Lower lobe of right lung (tissue), 2 donors: ENCODE results near the gene COPS2. TPM values are rescaled to one million over a fixed set of nuclear protein-coding genes. Genes with fewer than 3 reads are reported as not detected.
"Not testable (repeated sequence)": the region's sequence is repeated elsewhere in the genome, so short reads cannot be mapped to it uniquely, and the experiment has no call there.

Experiments used
- ATAC-seq, 2 donors: fragments of 200-7000 bp; cut with Tn5 transposase; one replicate each; pipeline ENCODE4 v1.9.1; 2020 to 2022; ENCODE audit warnings: mild to moderate bottlenecking in 2 of 2, moderate library complexity in 2 of 2
- DNase-seq: peaks from one replicate; pipeline ENCODE4 v3.0.0-alpha.2; 2020
- H3K27ac ChIP-seq: fragments of 200-600 bp; one replicate; pipeline ENCODE4 v1.8.0; 2022
- H3K27me3 ChIP-seq: fragments of 200-600 bp; one replicate; pipeline ENCODE4 v1.8.0; 2022; ENCODE audit warnings: low read depth
- H3K36me3 ChIP-seq: fragments of 200-600 bp; one replicate; pipeline ENCODE4 v1.8.0; 2022; ENCODE audit warnings: mild to moderate bottlenecking
- H3K4me1 ChIP-seq: fragments of 200-600 bp; one replicate; pipeline ENCODE4 v1.8.0; 2022
- H3K4me3 ChIP-seq: fragments of 200-600 bp; one replicate; pipeline ENCODE4 v1.8.0; 2022; ENCODE audit warnings: mild to moderate bottlenecking
- H3K9me3 ChIP-seq: fragments of 200-600 bp; one replicate; pipeline ENCODE4 v1.8.0; 2022
- CTCF ChIP-seq: fragments of 200-600 bp; IDR thresholded peaks from one replicate; pipeline ENCODE4 v1.8.0; 2022; ENCODE audit warnings: antibody characterized with exemption, mild to moderate bottlenecking
- intact Hi-C: fragments of 100-400 bp; cut with DNase I; formaldehyde crosslinking; loops from one replicate; pipeline ENCODE4 v1.11.0; 2022
- microRNA-seq: library from miRNA; unstranded; fragments of <30 nt; microRNA quantifications from one replicate; pipeline ENCODE4 v1.2.0, GENCODE V29; 2020; ENCODE audit warnings: borderline number of aligned reads
- total RNA-seq: library from RNA; stranded (reverse); fragmentation: NEBNext Ultra II Directional; extraction: Animal tissue kit (Norgen Biotek cat#: 25700); gene quantifications from one replicate; pipeline ENCODE4 v1.2.1, GENCODE V29; 2021
- donor health status: DM: no; HTN: yes; CAD: no; lungs with severe emphysema.

The COPS2 gene
- total RNA-seq, 1 donor from 2014 or later: 55.6 TPM

DNA sequence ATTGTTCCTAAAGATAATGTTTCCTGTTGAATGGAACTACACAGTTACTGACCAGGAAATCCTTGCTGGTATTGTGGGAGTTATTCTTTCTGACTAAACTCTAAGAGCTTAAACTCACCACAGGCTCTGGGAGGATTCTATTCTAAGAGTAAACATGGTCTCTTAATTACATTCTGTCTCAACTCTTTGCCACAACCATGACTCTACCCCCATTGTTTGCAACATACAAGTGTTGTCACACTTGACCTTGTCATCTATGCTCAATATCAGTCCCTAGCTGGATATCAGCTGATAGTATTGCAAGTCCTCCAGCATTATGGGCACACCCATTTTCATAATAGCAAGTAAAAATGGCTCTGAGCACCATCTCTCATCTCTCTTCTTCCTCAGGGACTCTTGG, 79.5 kb downstream of the COPS2 start:
- no peak for TF ChIP-seq CTCF
- Histone ChIP-seq H3K27me3 (no peaks in the 10 kb centered on the region), H3K36me3 (no peaks in the 10 kb centered on the region), H3K9me3 (no peaks in the 10 kb centered on the region), H3K4me1 (peaks cover 10% of the 10 kb centered on the region), H3K4me3 (no peak overlapping the region), H3K27ac (no peak overlapping the region)
- intact Hi-C loops: no loop called here
- no peak for DNase-seq
- no peak for ATAC-seq

DNA sequence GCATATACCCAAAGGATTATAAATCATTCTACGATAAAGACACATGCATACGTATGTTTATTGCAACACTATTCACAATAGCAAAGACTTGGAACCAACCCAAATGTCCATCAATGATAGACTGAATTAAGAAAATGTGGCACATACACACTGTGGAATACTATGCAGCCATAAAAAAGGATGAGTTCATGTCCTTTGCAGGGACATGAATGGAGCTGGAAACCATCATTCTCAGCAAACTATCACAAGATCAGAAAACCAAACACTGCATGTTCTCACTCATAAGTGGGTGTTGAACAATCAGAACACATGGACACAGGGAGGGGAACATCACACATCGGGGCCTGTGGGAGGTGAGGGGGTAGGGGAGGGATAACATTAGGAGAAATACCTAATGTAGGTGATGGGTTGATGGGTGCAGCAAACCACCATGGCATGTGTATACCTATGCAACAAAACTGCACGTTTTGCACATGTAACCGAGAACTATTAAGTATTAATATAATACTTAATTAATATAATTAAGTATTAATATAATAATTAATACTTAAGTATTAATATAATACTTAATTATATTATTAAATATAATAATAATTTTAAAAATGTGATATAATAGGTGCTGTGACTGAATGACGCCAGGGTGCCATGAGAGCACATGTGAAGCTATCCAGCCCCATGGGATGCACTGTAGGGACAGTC, 80.7 kb downstream of the COPS2 start:
- intact Hi-C loops, H3K27ac ChIP-seq, H3K36me3 ChIP-seq, H3K4me1 ChIP-seq, DNase-seq, H3K9me3 ChIP-seq, H3K27me3 ChIP-seq, ATAC-seq, H3K4me3 ChIP-seq: not testable (repeated sequence)

Small RNAs within 50 kb of the gene (microRNA-seq; reads per million reads assigned to microRNA genes)
- gene MIR4716: not detected

Other genes with a start within 250 kb of the COPS2 start
- gene SHC4, start 191.7 kb downstream of the COPS2 start, total RNA-seq: 0.68 TPM
- 139 TPM for gene SECISBP2L, start 109.2 kb downstream of the COPS2 start, total RNA-seq
- 38.8 TPM for gene GALK2, start 14.6 kb upstream of the COPS2 start, total RNA-seq